Measurements from ENCODE around the gene WRNIP1. TPM values are rescaled to one million over a fixed set of nuclear protein-coding genes. Genes with fewer than 3 reads are reported as not detected.

The WRNIP1 gene
- total and polyA plus RNA-seq, 2 of the 8 experiments (the other 6 are each of a cell fraction or from before 2014, with no cell fraction given): 38.2 to 39.2 TPM

- WGBS, 2 experiments (ENCODE audit: extremely low coverage in 1 of 2, insufficient coverage in 1 of 2, insufficient read length in 1 of 2, insufficient replicate concordance in 2 of 2, low coverage in 1 of 2, low lambda C conversion rate in 2 of 2, missing lambda C conversion rate in 1 of 2): 90% methylated on average over 6 of the region's 6 CpGs; no CpG with 5 or more reads in 1 of the 2 experiments
Measured at GRCh38 chr6:2827142-2827541, 61.9 kb downstream of the WRNIP1 start.

More at GRCh38 chr6:2827142-2827541, 61.9 kb downstream of the WRNIP1 start:
- H3K14ac ChIP-seq (ENCODE audit: insufficient read length): no peak overlapping the region
- H2AFZ ChIP-seq (ENCODE audit: low read length): no peak overlapping the region
- H2BK12ac ChIP-seq (ENCODE audit: low read depth, low read length): no peak overlapping the region
- ChIA-PET CTCF (ENCODE audit: partially characterized antibody) (interaction anchor here (1.0 to 2.4 kb wide), 6 partner anchors 28 to 164 kb away, joined by 3 to 10 read pairs (median 3); no protein-coding TSS in a partner anchor), POLR2A (ENCODE audit: partially characterized antibody) (no interaction called here)
- H3K18ac ChIP-seq (ENCODE audit: extremely low read depth, low read length): no peak overlapping the region
- H4K5ac ChIP-seq (ENCODE audit: insufficient read length, low read depth, low read length): no peak overlapping the region
- no peaks in the 10 kb centered on the region for H3K9me3 ChIP-seq (ENCODE audit: insufficient read depth in 2 of 2, low read depth in 1 of 2, low read length in 1 of 2)
- H2BK120ac ChIP-seq (replicated peaks; ENCODE audit: low read depth, low read length): no peak overlapping the region
- H4K91ac ChIP-seq (replicated peaks; ENCODE audit: insufficient read length, low read length): no peak overlapping the region
- no peaks in the 10 kb centered on the region for H3K36me3 ChIP-seq (ENCODE audit: control insufficient read depth in 2 of 4, insufficient read depth in 4 of 4, low read length in 3 of 4)
- FAIRE-seq (no peak), DNase-seq (ENCODE audit: low read depth in 1 of 2, low spot score in 2 of 2) (no peak)
- no peaks in the 10 kb centered on the region for H4K20me1 ChIP-seq (replicated peaks in 1 of 2; ENCODE audit: control insufficient read depth in 1 of 2, insufficient read depth in 2 of 2, low read length in 2 of 2)
- H2BK5ac ChIP-seq (ENCODE audit: low read depth, low read length): no peak overlapping the region
- no peaks in the 10 kb centered on the region for H3K27me3 ChIP-seq (replicated peaks in 1 of 4; ENCODE audit: control insufficient read depth in 3 of 4, extremely low read depth in 1 of 4, insufficient read depth in 3 of 4, low read length in 3 of 4)
- no peak overlapping the region for H3K27ac ChIP-seq (ENCODE audit: low read depth, low read length)
- H3K79me2 ChIP-seq (ENCODE audit: control insufficient read depth in 1 of 2, insufficient read depth in 2 of 2, low read length in 2 of 2): no peaks in the 10 kb centered on the region
- no peak overlapping the region for H3K23ac ChIP-seq (ENCODE audit: insufficient read length)
- TF ChIP-seq BRCA1 (IDR thresholded peaks at IDR 0.05; ENCODE audit: low read depth, low read length): no peak
- TF ChIP-seq SP4 (IDR thresholded peaks at IDR 0.05; ENCODE audit: low read length): no peak
- TF ChIP-seq TBP (IDR thresholded peaks at IDR 0.05; ENCODE audit: low read depth, low read length): no peak
- TF ChIP-seq SIX5 (IDR thresholded peaks at IDR 0.05; ENCODE audit: low read depth, low read length): no peak
- no peak overlapping the region for H2AK5ac ChIP-seq (ENCODE audit: low read depth, low read length)
- H2BK20ac ChIP-seq (ENCODE audit: low read length): no peak overlapping the region
- H4K8ac ChIP-seq (ENCODE audit: extremely low read depth, insufficient read depth, low read length): no peak overlapping the region
- H3K23me2 ChIP-seq (ENCODE audit: low read depth, low read length): no peaks in the 10 kb centered on the region
- no peak overlapping the region for H2BK15ac ChIP-seq (ENCODE audit: low read length)
- H3K4me3 ChIP-seq (ENCODE audit: extremely low read depth in 1 of 4, insufficient read depth in 2 of 4, low read depth in 3 of 4, low read length in 4 of 4): no peak overlapping the region
- no peak overlapping the region for H3K56ac ChIP-seq (replicated peaks; ENCODE audit: insufficient read length, low read depth, low read length)
- H3K4me2 ChIP-seq (ENCODE audit: insufficient read depth in 1 of 2, low read depth in 2 of 2, low read length in 2 of 2): no peak overlapping the region
- no peaks in the 10 kb centered on the region for H3K79me1 ChIP-seq (ENCODE audit: low read depth, low read length)
- H3K9ac ChIP-seq (replicated peaks in 1 of 4; ENCODE audit: extremely low read depth in 1 of 4, low read depth in 3 of 4, low read length in 3 of 4): no peak overlapping the region
- no peak overlapping the region for H3K4ac ChIP-seq (replicated peaks; ENCODE audit: insufficient read length, low read depth, low read length)
- H3K4me1 ChIP-seq (replicated peaks in 1 of 4; ENCODE audit: control insufficient read depth in 3 of 4, insufficient read depth in 4 of 4, low read length in 3 of 4): no peaks in the 10 kb centered on the region

Data from H1 (cell line).